Astrocyte (in vitro differentiated cells and primary cell): ENCODE data around the gene PCCA. TPM values are rescaled to one million over a fixed set of nuclear protein-coding genes. Genes with fewer than 3 reads are reported as not detected.

Experiments
- DNase-seq: peaks from one replicate; pipeline ENCODE4 v3.0.0-alpha.2; 2010; ENCODE audit warnings: low read depth
- FAIRE-seq: peaks from 2 replicates; lab custom pipeline; 2011; peaks lifted over from hg19 to GRCh38; lab: Jason Lieb, UNC
- H2AFZ ChIP-seq: 2 replicates; pipeline ENCODE4 v1.6.0; 2012; ENCODE audit warnings: low read depth, low read length, inconsistent platforms
- H3K27ac ChIP-seq: 2 replicates; pipeline ENCODE4 v1.5.1; 2011; ENCODE audit warnings: low read depth, low read length, inconsistent platforms
- H3K27me3 ChIP-seq: 2 replicates; pipeline ENCODE4 v1.6.0; 2011; ENCODE audit warnings: low read length, inconsistent platforms; ENCODE audit not compliant: insufficient read depth
- H3K36me3 ChIP-seq: 2 replicates; pipeline ENCODE4 v1.5.1; 2011; ENCODE audit warnings: low read length, inconsistent platforms; ENCODE audit not compliant: insufficient read depth
- H3K4me1 ChIP-seq: 2 replicates; pipeline ENCODE4 v1.5.1; 2011; ENCODE audit warnings: low read length, inconsistent platforms; ENCODE audit not compliant: insufficient read depth
- H3K4me2 ChIP-seq: 2 replicates; pipeline ENCODE4 v1.6.0; 2012; ENCODE audit warnings: low read length, inconsistent platforms
- H3K4me3 ChIP-seq: 2 replicates; pipeline ENCODE4 v1.5.1; 2011; ENCODE audit warnings: low read depth, mild to moderate bottlenecking, low read length, inconsistent platforms; ENCODE audit not compliant: insufficient read depth
- H3K79me2 ChIP-seq: 2 replicates; pipeline ENCODE4 v1.6.0; 2012; ENCODE audit warnings: mild to moderate bottlenecking, low read length, inconsistent platforms; ENCODE audit not compliant: insufficient read depth
- H3K9ac ChIP-seq: 2 replicates; pipeline ENCODE4 v1.6.0; 2012; ENCODE audit warnings: mild to moderate bottlenecking, low read length, inconsistent platforms
- H3K9me3 ChIP-seq: 2 replicates; pipeline ENCODE4 v1.5.1; 2012; ENCODE audit warnings: low read depth, mild to moderate bottlenecking, low read length, inconsistent platforms; ENCODE audit not compliant: insufficient read depth
- H4K20me1 ChIP-seq: 2 replicates; pipeline ENCODE4 v1.6.0; 2012; ENCODE audit warnings: low read length, inconsistent platforms; ENCODE audit not compliant: insufficient read depth
- H3K27ac Mint-ChIP-seq: one replicate; pipeline ENCODE4 v1.8.0; 2021; ENCODE audit warnings: mild to moderate bottlenecking, mixed read lengths; ENCODE audit not compliant: unreplicated experiment
- H3K27me3 Mint-ChIP-seq: one replicate; pipeline ENCODE4 v1.8.0; 2021; ENCODE audit warnings: low read depth, mixed read lengths; ENCODE audit not compliant: unreplicated experiment
- H3K36me3 Mint-ChIP-seq: one replicate; pipeline ENCODE4 v1.8.0; 2021; ENCODE audit warnings: low read depth, mixed read lengths; ENCODE audit not compliant: unreplicated experiment
- H3K4me1 Mint-ChIP-seq: one replicate; pipeline ENCODE4 v1.8.0; 2021; ENCODE audit warnings: low read depth, mixed read lengths; ENCODE audit not compliant: unreplicated experiment
- H3K4me3 Mint-ChIP-seq: one replicate; pipeline ENCODE4 v1.8.0; 2021; ENCODE audit warnings: mild to moderate bottlenecking, moderate library complexity, mixed read lengths; ENCODE audit not compliant: unreplicated experiment
- H3K9me3 Mint-ChIP-seq: one replicate; pipeline ENCODE4 v1.8.0; 2021; ENCODE audit warnings: mild to moderate bottlenecking, mixed read lengths; ENCODE audit not compliant: unreplicated experiment
- EZH2 ChIP-seq: IDR thresholded peaks from 2 replicates; pipeline ENCODE4 v1.6.1; 2012; ENCODE audit warnings: mild to moderate bottlenecking, low read length, inconsistent platforms; ENCODE audit not compliant: insufficient read depth
- total RNA-seq: library from RNA; stranded (reverse); gene quantifications from 2 replicates; pipeline ENCODE4 v1.2.1, GENCODE V29; 2021
- TF ChIP-seq, protein P1 (sequence below): IDR thresholded peaks from 2 replicates; pipeline ENCODE4 v1.5.1; 2011; ENCODE audit warnings: low read depth, mild to moderate bottlenecking, inconsistent platforms, low read length, moderate library complexity; ENCODE audit not compliant: insufficient read depth

PCCA gene
- total RNA-seq, 1 donor from 2014 or later, result 13.9 TPM

DNA sequence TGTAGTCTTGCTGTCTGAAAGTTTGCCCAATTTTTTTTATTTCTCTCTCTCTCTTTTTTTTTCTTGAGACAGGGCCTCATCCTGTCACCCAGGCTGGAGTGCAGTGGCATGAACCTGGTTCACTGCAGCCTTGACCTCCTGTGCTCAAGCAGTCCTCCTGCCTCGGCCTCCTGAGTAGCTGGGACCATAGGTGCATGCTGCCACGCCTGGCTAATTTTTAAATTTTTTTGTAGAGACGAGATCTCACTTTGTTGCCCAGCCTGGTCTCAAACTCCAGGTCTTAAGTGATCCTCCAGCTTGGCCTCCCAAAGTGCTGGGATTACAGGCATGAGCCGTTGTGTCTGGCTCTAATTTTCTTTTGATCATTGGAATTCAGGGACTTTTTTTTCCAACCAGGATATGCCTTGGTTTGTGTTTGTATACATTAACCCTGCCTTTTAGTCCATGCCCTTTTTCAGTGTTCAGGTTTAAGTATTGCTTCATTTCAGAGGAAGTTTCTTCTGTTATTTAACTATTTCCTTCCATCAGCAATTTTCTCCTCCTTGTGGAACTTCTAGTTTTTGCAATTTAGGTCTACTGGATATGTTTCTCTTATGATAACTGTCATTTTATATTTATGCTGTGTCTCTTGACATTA is 201.4 kb downstream of the PCCA start:
- no peak for DNase-seq
- H3K27me3 ChIP-seq, result no peaks in the 10 kb centered on the region
- H3K9ac ChIP-seq, result no peak overlapping the region
- H3K9me3 Mint-ChIP-seq, result no peaks in the 10 kb centered on the region
- no peak overlapping the region for H3K4me3 Mint-ChIP-seq
- H3K27ac ChIP-seq, result no peak overlapping the region
- no peak overlapping the region for H2AFZ ChIP-seq
- H3K4me3 ChIP-seq, result no peak overlapping the region
- peaks cover 3% of the 10 kb centered on the region for H3K4me1 ChIP-seq
- H3K36me3 ChIP-seq, result no peaks in the 10 kb centered on the region
- no peaks in the 10 kb centered on the region for H3K9me3 ChIP-seq
- TF ChIP-seq, protein P1, sequence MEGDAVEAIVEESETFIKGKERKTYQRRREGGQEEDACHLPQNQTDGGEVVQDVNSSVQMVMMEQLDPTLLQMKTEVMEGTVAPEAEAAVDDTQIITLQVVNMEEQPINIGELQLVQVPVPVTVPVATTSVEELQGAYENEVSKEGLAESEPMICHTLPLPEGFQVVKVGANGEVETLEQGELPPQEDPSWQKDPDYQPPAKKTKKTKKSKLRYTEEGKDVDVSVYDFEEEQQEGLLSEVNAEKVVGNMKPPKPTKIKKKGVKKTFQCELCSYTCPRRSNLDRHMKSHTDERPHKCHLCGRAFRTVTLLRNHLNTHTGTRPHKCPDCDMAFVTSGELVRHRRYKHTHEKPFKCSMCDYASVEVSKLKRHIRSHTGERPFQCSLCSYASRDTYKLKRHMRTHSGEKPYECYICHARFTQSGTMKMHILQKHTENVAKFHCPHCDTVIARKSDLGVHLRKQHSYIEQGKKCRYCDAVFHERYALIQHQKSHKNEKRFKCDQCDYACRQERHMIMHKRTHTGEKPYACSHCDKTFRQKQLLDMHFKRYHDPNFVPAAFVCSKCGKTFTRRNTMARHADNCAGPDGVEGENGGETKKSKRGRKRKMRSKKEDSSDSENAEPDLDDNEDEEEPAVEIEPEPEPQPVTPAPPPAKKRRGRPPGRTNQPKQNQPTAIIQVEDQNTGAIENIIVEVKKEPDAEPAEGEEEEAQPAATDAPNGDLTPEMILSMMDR, result no peak
- TF ChIP-seq EZH2, result no peak
- no peaks in the 10 kb centered on the region for H4K20me1 ChIP-seq
- no peak for FAIRE-seq
- H3K4me1 Mint-ChIP-seq, result no peaks in the 10 kb centered on the region
- H3K36me3 Mint-ChIP-seq, result peaks cover 1% of the 10 kb centered on the region
- H3K27me3 Mint-ChIP-seq, result no peaks in the 10 kb centered on the region
- H3K79me2 ChIP-seq, result no peaks in the 10 kb centered on the region
- no peak overlapping the region for H3K27ac Mint-ChIP-seq
- H3K4me2 ChIP-seq, result no peak overlapping the region

DNA sequence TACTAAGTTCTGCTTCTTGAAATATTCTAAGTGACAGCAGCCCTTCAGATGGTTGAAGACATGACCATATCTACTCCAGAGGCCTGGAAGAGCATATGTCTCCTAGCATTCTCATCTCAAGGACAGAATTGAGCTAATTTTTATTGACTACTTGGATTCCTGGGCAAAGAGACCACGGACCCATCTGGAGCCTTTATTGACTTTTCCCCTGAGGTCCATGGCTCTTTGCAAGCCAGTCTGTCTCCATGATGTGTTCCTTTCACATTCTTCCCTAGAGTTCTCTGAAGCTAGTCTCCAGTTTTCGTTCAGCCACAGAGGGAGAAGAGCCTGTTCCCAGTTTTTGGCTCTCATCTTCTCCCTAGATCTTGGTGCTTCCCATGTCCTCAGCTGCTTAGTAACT is 202.7 kb downstream of the PCCA start:
- H3K79me2 ChIP-seq, result no peaks in the 10 kb centered on the region
- no peaks in the 10 kb centered on the region for H3K27me3 ChIP-seq
- H3K36me3 ChIP-seq, result no peaks in the 10 kb centered on the region
- FAIRE-seq (no peak), DNase-seq (no peak)
- Mint-ChIP-seq H3K27ac (no peak overlapping the region), H3K4me3 (no peak overlapping the region), H3K4me1 (no peaks in the 10 kb centered on the region), H3K9me3 (no peaks in the 10 kb centered on the region), H3K36me3 (peaks cover 1% of the 10 kb centered on the region), H3K27me3 (no peaks in the 10 kb centered on the region)
- no peaks in the 10 kb centered on the region for H4K20me1 ChIP-seq
- no peak overlapping the region for H3K4me3 ChIP-seq
- no peaks in the 10 kb centered on the region for H3K9me3 ChIP-seq
- TF ChIP-seq, protein P1, result no peak
- no peak for TF ChIP-seq EZH2
- H3K4me2 ChIP-seq, result no peak overlapping the region
- H3K9ac ChIP-seq, result no peak overlapping the region
- H3K27ac ChIP-seq, result no peak overlapping the region
- peaks cover 3% of the 10 kb centered on the region for H3K4me1 ChIP-seq
- H2AFZ ChIP-seq, result no peak overlapping the region

DNA sequence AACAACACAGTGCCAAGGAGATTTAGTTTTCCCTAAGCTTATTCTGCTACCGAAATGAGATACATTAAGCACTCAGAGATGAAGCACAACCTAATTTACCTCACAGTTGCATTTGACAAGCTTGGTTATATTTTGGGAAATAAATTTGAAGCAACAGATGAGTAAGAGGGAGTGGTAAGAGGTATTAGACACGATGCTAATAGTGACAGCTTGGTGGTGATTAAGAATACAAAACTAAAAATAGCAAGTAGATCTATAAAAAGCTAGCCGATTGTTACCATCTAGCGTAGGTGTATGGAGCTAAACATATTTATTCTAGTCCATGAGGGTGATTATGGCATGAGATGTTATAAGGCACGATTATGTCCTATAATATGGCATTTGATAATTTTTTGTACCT is 208.5 kb downstream of the PCCA start:
- H3K79me2 ChIP-seq, result no peaks in the 10 kb centered on the region
- no peak for DNase-seq
- no peaks in the 10 kb centered on the region for H3K27me3 ChIP-seq
- H3K4me2 ChIP-seq, result no peak overlapping the region
- H3K36me3 ChIP-seq, result no peaks in the 10 kb centered on the region
- no peak overlapping the region for H3K9ac ChIP-seq
- H3K4me1 ChIP-seq, result peaks cover 3% of the 10 kb centered on the region
- Mint-ChIP-seq H3K36me3 (peaks cover 1% of the 10 kb centered on the region), H3K9me3 (no peaks in the 10 kb centered on the region), H3K4me3 (no peak overlapping the region), H3K4me1 (no peaks in the 10 kb centered on the region), H3K27ac (no peak overlapping the region), H3K27me3 (no peaks in the 10 kb centered on the region)
- H3K4me3 ChIP-seq, result no peak overlapping the region
- TF ChIP-seq EZH2, result no peak
- TF ChIP-seq, protein P1, result no peak
- no peaks in the 10 kb centered on the region for H4K20me1 ChIP-seq
- H2AFZ ChIP-seq, result no peak overlapping the region
- no peaks in the 10 kb centered on the region for H3K9me3 ChIP-seq
- H3K27ac ChIP-seq, result no peak overlapping the region
- FAIRE-seq, result no peak
